OCI-M2 (cell line): ENCODE measurements around the gene MARK3.

ENCODE experiments used
- DNase-seq: peaks from one replicate; lab custom pipeline; 2025; ENCODE audit not compliant: unreplicated experiment; lab: John Stamatoyannopoulos, UW

Gene MARK3

DNA sequence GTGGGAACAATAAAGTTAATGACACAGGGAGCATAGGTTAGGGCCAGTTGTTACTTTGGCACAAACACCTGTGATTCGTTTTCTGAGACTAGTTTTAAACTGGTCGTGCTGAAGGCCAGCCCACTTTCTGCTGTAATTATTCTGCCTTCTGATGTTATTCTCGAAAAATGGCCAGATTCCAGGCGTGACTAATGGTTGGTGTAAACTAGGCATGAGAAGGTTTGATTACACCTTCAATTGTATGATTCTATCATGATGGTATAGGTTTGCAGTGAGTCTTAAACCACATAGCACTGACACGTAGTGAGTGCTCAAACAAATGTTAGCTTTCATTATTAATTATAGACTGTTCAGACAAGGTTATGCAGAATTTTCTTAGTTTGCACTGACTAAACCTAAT lies 98.4 kb downstream of the MARK3 start:
- DNase-seq = no peak

DNA sequence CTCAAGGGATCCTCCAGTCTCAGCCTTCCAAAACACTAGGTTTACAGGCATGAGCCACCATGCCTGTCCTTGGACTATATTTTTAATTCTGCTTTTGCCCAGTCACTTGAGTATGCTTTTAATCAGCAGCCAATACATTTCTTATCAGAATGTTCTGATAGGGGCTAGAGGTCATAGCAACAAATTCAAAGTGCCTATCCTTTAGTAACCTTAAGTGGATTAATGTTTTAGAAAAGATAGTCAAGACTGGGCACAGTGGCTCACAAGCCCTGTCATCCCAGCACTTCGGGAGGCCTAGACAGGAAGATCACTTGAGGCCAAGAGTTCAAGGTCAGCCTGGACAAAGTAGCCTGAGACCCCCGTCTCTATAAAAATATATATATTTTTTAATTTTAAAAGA lies 100.3 kb downstream of the MARK3 start:
- no peak for DNase-seq

- DNase-seq = no peak
Observed at GRCh38 chr14:103488071-103488470, 102.9 kb downstream of the MARK3 start.

DNA sequence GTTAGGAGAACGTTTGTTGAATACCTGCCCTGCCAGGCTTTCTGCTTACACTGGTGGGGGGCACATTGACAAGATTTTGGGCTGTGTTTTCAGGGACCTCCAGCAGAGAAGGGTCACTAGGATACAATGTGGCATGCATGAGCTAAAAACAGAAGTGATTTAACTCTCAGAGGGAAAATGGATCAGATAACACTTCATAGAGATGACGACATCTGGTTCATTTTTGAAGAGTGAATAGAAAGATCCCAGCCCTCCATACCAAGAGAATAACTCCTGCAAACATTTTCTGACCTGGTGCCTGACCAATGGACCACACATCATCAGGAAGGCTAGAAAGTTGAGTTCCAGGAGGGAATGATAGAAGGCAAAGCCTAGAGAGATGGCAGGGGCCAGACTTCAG lies 103.7 kb downstream of the MARK3 start:
- DNase-seq = no peak

DNA sequence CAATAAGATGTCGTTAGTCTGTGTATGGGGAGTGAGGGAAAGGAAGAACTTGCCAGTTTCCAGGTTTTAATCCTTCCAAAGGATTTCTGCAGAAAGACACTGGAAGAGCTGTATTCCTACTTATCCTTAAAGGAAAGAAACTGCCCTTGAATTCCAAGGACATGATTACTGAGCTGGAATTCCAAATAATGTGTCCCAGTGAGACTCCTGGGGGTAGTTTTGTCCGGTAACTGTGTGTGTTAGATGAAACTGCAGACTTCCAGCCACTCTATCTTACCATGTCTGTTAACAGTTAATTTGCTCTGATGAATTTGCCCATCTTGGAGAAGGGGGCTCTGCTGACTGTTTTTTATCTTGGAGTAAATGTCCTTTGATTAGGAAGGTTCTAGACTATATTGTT lies 104.4 kb downstream of the MARK3 start:
- DNase-seq = no peak

DNA sequence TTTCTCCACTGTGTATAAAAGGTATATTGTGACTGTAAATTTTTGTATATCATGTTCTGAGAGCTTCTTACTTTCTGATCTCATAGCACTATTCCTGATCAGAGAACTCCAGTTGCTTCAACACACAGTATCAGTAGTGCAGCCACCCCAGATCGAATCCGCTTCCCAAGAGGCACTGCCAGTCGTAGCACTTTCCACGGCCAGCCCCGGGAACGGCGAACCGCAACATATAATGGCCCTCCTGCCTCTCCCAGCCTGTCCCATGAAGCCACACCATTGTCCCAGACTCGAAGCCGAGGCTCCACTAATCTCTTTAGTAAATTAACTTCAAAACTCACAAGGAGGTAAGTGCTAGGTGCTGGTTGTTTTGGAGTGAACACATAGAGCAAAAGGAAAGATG lies 106.5 kb downstream of the MARK3 start:
- no peak for DNase-seq

GRCh38 chr14:103492156-103492925 lies 107.1 kb downstream of the MARK3 start:
- DNase-seq = no peak

GRCh38 chr14:103495854-103496253 lies 110.6 kb downstream of the MARK3 start:
- no peak for DNase-seq

DNA sequence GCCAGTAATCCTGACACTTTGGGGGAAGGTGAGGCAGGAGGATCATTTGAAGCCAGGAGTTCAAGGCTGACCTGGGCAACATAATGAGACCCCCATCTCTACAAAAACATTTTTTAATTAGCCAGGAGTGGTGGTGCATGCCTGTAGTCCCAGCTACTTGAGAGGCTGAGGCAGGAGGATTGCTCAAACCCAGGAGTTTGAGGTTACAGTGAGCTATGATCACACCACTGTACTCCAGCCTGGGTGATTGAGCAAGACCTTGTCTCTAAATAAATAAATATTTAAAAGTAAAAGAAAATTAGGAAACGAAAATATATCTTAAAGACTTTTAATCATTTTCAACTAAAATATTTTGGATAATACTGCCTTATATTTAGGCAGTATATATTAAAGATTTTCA lies 111.6 kb downstream of the MARK3 start:
- no peak for DNase-seq

GRCh38 chr14:103499709-103500108 lies 114.5 kb downstream of the MARK3 start:
- DNase-seq = no peak

DNA sequence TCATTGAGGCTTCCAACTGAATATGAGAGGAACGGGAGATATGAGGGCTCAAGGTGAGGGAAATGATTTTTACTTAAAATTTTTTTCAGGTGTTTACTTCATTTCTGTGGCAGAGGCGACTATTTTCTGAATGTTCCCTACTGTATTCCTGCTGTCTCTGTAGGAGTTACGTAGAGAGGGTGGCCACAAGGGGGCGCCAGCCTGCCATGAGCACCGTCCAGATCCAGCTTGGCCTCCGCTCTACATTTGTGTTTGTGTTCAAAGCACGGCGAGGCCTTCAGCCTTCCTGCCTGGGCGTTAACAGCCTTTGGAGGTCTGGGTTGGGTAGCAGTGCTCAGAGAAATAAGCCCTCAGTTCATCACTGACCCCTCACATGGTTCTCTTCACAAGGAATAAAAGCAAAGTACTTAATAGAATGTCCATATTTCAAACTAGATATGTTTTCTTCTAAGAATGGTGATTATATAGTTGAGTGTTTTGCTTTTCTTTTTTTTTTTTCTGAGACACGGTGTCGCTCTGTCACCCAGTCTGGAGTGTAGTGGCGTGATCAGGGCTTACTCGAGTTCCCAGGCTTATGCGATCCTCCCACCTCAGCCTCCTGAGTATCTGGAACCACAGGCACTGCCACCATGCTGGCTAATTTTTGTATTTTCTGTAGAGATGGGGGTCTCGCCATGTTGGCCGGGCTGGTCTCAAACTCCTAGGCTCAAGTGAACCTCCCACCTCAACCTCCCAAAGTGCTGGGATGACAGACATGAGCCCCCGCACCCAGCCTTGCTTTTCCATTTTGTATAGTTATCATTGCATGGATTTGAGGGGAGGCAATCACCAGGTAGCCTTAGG lies 115.2 kb downstream of the MARK3 start:
- peak; percentile 55 for DNase-seq

GRCh38 chr14:103501041-103501870 lies 116.0 kb downstream of the MARK3 start:
- DNase-seq = no peak

GRCh38 chr14:103501921-103502669 lies 116.9 kb downstream of the MARK3 start:
- no peak for DNase-seq

GRCh38 chr14:103502877-103503276 lies 117.7 kb downstream of the MARK3 start:
- DNase-seq = no peak

GRCh38 chr14:103503296-103503695 lies 118.1 kb downstream of the MARK3 start:
- no peak for DNase-seq

DNA sequence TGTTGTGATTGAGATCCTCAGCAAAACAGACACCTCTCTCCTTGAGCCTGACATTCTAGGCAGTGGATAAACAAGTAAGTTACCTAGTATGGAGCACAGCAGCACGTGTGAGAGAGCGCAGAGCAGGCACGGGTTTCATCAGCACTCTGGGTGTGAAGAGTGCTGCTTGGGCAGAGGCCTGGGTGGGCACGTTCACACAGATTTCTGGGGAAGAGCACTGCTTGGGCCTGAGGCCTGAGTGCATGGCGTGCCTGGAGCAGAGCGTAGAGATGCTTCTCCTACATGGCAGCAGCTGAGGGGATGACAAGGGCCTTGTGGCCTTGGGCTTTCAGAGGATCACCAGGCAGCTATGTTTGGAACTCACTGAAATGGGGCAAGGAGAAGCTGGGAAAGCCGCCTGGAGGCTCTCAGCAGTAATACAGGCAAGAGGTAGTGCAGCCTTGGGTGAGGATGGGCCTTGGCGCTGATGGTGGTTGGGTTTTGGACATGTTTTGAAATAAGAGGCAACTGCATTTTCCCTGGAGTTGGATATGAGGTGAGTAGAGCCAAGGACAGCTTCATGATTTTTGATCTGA lies 119.9 kb downstream of the MARK3 start:
- DNase-seq = no peak

GRCh38 chr14:103507751-103508150 lies 122.5 kb downstream of the MARK3 start:
- no peak for DNase-seq

DNA sequence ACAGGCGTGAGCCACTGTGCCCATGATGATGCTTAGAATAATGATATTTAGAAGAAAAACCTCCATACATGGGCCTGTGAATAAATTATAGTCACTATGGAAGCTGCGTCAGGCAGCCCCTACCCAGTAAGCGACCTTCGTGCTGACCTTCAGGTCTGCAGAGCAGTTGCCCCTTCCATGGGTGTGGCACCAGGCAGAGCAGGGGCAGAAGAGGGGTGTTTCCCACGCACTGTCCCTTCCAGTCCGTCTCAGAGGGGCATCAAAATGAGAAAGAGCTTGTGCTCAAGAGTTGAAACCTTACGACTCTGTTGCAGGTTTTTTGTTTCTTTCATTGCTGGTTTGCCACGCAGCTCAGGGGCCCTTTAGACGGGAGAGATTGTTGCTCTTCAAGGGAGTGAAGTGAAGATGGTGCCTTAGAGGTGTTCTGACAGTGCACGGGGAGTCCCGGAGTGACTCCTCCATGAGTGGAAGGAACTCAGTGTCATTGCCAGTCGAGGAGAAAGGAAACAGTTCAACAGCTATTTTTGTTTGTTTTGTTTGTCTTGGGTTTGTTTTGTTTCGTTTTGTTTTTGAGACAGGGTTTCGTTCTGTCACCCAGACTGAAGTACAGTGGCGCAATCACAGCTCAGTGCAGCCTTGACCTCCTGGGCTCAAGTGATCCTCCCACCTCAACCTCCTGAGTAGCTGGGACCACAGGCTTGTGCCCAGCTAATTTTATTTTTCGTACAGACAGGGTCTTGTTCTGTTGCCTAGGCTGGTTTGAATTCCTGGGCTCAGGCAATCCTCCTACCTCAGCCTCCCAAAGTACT lies 123.5 kb downstream of the MARK3 start:
- DNase-seq = no peak

- no peak for DNase-seq
Observed at GRCh38 chr14:103509864-103510723, 124.9 kb downstream of the MARK3 start.
